Activated CD4-positive, alpha-beta T cell treated with anti-CD3 and anti-CD28 coated beads, Interleukin-2, amount 50 U/mL, for 24 hours (primary cell): Measurements from ENCODE around the gene SLC6A17.

ENCODE experiments used
- DNase-seq, 2 donors: peaks; one replicate each; pipeline ENCODE4 v3.0.0-alpha.2; 2020; ENCODE audit warnings: low read depth in 1 of 2, low spot score in 1 of 2

The SLC6A17 gene

GRCh38 chr1:110201157-110201825, 51.0 kb downstream of the SLC6A17 start:
- DNase-seq = no peak

DNA sequence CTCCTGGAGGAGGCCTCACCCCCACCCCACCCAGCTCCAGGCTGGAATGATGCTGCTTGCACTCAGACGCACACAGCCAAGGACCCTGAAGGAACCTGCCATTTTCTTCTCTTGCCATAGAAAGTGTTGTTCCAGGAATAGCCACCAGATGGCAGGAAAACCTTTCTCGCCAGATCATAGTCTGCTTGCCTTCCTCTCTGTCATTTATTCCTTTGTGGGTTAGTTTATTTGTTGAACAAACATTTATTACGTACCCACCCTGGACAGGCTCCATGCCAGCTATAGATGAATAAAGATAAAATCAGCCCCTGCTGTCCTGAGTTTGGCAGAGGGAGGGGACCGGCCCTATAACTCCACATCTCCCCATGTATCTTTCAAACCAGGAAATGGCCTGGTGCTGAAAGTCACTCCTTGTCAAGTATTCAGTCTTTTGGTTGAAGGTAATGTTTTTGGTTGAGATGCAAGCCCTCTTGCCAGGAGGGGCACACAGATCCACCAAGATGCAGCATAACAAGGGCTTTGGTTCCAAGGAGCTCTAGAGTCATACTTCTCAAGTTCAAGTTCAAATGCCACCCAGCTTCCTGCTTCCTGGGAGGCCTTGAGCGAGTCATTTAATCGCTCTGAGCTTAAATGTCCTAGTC, 52.8 kb downstream of the SLC6A17 start:
- DNase-seq = peak; percentile 38 to 72

GRCh38 chr1:110205156-110205555, 54.9 kb downstream of the SLC6A17 start:
- DNase-seq = no peak

GRCh38 chr1:110205591-110206155, 55.4 kb downstream of the SLC6A17 start:
- no peak for DNase-seq

DNA sequence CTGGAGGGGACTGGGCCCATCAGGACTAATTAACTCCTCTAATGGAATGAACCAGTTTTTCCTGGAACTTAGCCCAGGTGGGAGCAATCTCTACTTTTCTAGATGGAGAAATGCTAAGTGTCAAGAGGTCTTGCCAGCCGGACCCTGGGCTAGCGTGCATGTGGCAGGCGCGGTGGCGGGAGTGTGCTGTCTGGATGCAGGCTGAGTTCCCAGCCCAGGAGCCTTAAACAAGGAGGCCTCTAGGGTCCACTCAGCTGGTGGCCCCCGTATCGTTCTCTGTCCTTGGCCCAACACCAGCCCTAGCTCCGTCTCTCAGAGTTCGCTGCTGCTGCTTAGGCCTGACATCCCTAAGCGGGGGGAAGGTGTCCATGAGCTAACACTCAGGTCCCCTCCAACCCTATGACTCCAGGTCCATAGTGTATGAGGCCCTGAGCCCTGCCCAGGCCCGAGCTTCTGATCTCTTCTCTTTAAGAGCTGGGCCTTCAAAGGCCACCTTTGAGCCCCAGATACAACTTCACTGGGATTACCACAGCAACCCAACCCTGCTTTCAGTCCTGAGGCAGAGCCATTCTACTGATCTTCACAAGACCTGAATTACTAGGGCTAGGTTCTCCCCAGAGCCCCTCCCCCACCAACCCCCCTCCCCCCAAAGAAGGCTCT, 56.1 kb downstream of the SLC6A17 start:
- no peak for DNase-seq

DNA sequence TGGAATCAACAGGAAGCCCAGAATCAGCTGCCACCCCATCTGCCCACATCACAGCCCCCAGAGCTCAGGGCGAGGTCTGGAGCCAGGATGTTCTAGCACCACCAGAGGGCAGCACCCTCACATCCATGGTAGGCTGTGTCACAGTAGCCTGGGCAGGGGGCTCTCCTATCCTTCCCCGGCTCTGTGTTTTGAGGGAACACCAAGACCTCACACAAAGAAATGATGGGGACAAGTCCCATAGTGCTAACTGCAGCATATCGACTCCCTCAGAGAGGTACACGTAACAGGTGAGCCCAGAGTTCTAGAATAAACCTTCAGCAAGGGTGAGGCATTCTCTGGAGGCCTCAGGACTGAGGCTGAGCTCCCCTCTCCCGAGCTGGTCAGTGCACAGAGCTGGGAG, 57.5 kb downstream of the SLC6A17 start:
- peak; percentile 65 to 72 for DNase-seq

- DNase-seq = no peak
Measured at GRCh38 chr1:110208916-110209645, 58.8 kb downstream of the SLC6A17 start.

- peak; percentile 70 to 81 for DNase-seq
Measured at GRCh38 chr1:110209715-110210603, 59.7 kb downstream of the SLC6A17 start, which contains the start of gene KCNC4. KCNC4 (plus strand) TSS chr1:110210314; CDS start chr1:110211500, 1,186 bp downstream.

DNA sequence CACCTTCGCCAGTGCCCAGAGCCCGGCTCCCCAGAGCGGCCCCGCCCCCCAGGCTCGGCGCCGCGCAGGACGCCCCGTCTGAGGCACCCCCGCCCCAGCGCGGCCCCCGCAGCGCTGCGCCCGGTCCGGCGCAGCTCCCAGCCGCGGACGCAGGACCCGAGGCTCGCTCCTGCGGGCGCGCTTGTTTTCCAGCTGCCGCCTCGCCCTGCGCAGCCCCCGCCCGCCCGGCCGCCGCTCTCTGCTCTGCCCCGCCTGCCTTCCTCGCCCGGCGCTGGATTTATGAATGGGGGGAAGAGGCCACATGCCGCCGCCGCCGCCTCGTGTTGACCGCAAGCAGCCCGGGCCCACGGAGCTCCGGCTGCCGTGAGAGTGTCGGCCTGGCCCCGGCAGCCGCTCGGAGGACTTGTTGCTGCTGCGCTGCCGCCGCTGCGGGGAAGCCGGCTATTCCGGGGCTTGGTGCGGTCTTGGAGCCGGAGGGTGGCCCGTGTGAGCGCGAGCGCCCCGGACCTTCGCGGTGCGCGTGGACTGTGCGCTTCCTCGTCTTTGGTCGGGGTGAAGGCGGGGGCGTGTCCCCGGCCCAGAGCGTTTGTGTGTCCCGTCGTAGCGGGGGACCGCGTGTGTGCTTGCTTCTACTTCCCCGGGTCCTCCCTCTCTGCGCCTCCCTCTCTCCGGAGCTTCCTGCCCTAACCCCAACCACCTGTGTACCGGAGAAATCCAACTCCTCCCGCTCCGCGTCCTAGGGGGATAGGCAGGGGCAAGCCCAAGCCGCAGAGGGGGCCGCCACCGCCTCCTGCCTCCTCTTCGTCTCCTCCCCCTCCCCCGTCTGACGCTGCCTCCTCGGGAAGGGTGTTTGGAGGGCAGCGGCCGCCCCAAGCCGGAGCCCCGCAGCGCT, 60.6 kb downstream of the SLC6A17 start:
- DNase-seq = peak; percentile 18 to 21

DNA sequence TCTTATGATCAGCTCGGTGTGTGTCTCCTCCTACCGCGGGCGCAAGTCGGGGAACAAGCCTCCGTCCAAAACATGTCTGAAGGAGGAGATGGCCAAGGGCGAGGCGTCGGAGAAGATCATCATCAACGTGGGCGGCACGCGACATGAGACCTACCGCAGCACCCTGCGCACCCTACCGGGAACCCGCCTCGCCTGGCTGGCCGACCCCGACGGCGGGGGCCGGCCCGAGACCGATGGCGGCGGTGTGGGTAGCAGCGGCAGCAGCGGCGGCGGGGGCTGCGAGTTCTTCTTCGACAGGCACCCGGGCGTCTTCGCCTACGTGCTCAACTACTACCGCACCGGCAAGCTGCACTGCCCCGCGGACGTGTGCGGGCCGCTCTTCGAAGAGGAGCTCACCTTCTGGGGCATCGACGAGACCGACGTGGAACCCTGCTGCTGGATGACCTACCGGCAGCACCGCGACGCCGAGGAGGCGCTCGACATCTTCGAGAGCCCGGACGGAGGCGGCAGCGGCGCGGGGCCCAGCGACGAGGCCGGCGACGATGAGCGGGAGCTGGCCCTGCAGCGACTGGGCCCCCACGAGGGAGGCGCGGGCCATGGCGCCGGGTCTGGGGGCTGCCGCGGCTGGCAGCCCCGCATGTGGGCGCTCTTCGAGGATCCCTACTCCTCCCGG, 61.3 kb downstream of the SLC6A17 start:
- peak in 1 of 2 donors; percentile 10 for DNase-seq

- DNase-seq = no peak
Measured at GRCh38 chr1:110212169-110213142, 62.2 kb downstream of the SLC6A17 start.

GRCh38 chr1:110213143-110213540, 62.8 kb downstream of the SLC6A17 start:
- DNase-seq = no peak

DNA sequence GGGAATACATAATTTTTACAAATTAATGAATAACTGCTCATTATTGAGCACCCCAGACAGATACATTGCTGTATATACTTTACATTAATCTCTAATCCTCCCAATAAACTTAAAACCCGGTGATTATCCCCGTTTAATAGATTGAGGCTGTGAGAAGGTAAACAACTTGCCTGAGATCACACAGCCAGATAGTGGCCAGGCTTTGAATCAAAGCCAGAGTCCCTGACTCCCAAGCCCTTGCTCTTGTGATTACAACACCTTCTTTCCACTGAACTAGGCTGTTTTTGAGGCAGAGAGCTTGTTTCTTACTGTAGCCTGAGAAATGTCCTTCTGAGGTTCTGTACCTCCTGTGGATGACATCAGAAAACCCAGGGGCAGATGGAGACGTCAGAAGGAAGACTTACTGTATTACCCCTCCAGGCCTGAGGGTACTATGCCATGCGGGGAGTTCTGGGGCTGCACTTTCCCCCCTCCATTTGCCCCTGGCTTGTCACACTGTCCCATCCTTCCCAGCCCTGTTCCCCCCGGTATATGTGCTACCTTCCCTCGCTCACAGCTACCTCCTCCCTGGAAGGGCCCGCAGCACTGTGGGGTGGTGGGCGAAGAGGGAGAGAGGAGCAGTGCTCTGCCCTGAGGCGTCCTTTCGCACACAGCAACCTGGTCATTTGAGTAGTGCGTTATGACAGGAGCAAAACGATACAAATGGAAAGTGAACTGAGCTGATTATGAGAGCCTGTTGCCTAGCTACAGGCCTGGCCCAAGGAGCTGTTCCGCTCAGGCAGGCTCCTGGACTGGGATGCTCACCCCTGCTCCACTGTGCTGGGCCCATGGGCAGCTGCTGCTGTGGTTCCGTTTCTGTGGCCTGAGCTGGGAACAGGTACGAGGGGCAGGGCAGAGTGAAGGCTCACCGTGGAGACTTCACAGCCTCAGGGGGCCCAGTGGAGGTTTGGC, 64.4 kb downstream of the SLC6A17 start:
- DNase-seq = no peak

DNA sequence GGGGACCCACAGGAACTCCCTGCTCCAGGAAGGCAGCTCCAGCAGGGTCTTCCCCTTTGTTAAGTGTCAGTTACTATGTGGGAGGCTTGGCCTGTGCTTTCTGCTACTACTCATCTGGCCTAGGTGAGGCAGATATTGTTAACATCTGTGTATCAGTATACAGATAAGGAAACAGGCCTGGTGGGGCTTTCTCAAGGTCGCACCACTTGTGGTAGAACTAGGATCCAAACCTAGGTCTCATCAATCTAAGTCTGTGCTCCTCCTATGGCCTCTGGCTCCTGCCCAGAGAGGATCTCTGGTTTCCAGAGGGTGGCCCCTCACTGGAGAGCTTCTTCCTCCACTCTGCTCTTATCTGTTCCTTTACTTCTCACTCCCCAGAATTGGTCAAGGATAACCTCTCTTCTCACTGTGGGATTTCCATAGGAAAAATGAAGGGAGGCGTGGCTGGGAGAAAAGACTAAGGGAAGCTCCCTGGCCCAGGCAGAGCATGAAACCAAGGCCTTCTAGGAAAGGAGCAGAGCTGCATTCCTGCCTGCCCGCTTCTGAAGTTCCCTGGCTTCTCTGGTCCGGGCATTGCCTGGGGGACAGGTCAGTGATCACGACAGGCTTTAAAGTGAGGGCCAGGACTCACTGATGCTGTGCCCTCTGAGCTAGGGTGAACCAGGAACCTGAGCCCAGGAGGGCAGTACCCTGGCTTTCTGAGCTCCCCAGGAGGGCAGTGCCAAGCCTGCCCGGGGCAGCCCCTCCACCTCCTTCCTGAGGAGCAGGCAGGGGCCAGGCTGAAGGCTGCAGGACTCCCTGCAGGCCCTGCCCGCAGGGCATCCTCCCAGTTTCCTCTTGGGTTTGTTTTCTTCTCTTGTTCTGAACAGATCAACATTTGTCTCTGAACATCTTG, 65.6 kb downstream of the SLC6A17 start:
- DNase-seq = no peak

- no peak for DNase-seq
Measured at GRCh38 chr1:110216844-110217444, 66.7 kb downstream of the SLC6A17 start.
